GM23338 (cell line): ENCODE measurements around the gene TMEM151B. TPM values are rescaled to one million over a fixed set of nuclear protein-coding genes. Genes with fewer than 3 reads are reported as not detected.

ENCODE experiments used
- ATAC-seq: fragments of 200-7000 bp; cut with Tn5 transposase; 3 replicates; pipeline ENCODE4 v1.9.1; 2020
- DNase-seq: peaks from one replicate; pipeline ENCODE4 v3.0.0-alpha.2; 2015; ENCODE audit warnings: low spot score
- H2AFZ ChIP-seq: fragments of 200-600 bp; sonication (generic); 2 replicates; pipeline ENCODE4 v1.8.0; 2016; ENCODE audit warnings: antibody characterized with exemption, mild to moderate bottlenecking, moderate library complexity
- H3F3A ChIP-seq: fragments of 200-600 bp; sonication (generic); replicated peaks from 2 replicates; pipeline ENCODE4 v1.8.0; 2017; ENCODE audit warnings: antibody characterized with exemption, mixed run types, low read depth
- H3K27ac ChIP-seq: fragments of 200-600 bp; sonication (generic); 2 replicates; pipeline ENCODE4 v1.6.1; 2016; ENCODE audit warnings: low read depth
- H3K27me3 ChIP-seq: fragments of 200-600 bp; sonication (generic); 2 replicates; pipeline ENCODE4 v1.8.0; 2016; ENCODE audit warnings: mild to moderate bottlenecking, mixed run types, moderate library complexity; ENCODE audit not compliant: insufficient read depth
- H3K36me3 ChIP-seq: fragments of 200-600 bp; sonication (generic); 2 replicates; pipeline ENCODE4 v1.8.0; 2016; ENCODE audit warnings: mild to moderate bottlenecking; ENCODE audit not compliant: insufficient read depth
- H3K4me1 ChIP-seq: fragments of 200-600 bp; sonication (generic); 2 replicates; pipeline ENCODE4 v1.8.0; 2016; ENCODE audit warnings: mild to moderate bottlenecking, moderate library complexity; ENCODE audit not compliant: insufficient read depth
- H3K4me2 ChIP-seq: fragments of 200-600 bp; sonication (generic); 2 replicates; pipeline ENCODE4 v1.7.1; 2017; ENCODE audit warnings: mixed run types
- H3K4me3 ChIP-seq: fragments of 200-600 bp; sonication (generic); 2 replicates; pipeline ENCODE4 v1.6.1; 2016; ENCODE audit warnings: mixed run types
- H3K79me2 ChIP-seq: fragments of 200-600 bp; sonication (generic); replicated peaks from 2 replicates; pipeline ENCODE4 v1.8.0; 2017; ENCODE audit warnings: mild to moderate bottlenecking; ENCODE audit not compliant: insufficient read depth
- H3K9me2 ChIP-seq: fragments of 200-600 bp; sonication (generic); 2 replicates; pipeline ENCODE4 v1.8.0; 2017; ENCODE audit not compliant: insufficient read depth
- H4K20me1 ChIP-seq: fragments of 200-600 bp; sonication (generic); replicated peaks from 2 replicates; pipeline ENCODE4 v1.8.0; 2017; ENCODE audit warnings: mild to moderate bottlenecking; ENCODE audit not compliant: insufficient read depth
- H3K27ac Mint-ChIP-seq: 2 replicates; pipeline ENCODE4 v1.8.0; 2020; ENCODE audit warnings: inconsistent platforms, mild to moderate bottlenecking, moderate library complexity, mixed read lengths
- H3K27me3 Mint-ChIP-seq: 3 replicates; pipeline ENCODE4 v1.8.0; 2022; ENCODE audit warnings: low read depth, mild to moderate bottlenecking, moderate library complexity, mixed read lengths, inconsistent platforms; ENCODE audit not compliant: insufficient read depth, poor library complexity
- H3K36me3 Mint-ChIP-seq: 3 replicates; pipeline ENCODE4 v1.8.0; 2021; ENCODE audit warnings: low read depth, mild to moderate bottlenecking, inconsistent platforms, moderate library complexity, mixed read lengths
- H3K4me1 Mint-ChIP-seq: 3 replicates; pipeline ENCODE4 v1.8.0; 2020; ENCODE audit warnings: mild to moderate bottlenecking, inconsistent platforms, mixed read lengths
- H3K4me3 Mint-ChIP-seq: 3 replicates; pipeline ENCODE4 v1.8.0; 2021; ENCODE audit warnings: moderate library complexity, mild to moderate bottlenecking, inconsistent platforms, mixed read lengths
- H3K9me3 Mint-ChIP-seq: 3 replicates; pipeline ENCODE4 v1.8.0; 2020; ENCODE audit warnings: moderate library complexity, mild to moderate bottlenecking, inconsistent platforms, mixed read lengths
- CREB1 ChIP-seq: fragments of 250-450 bp; sonication (Bioruptor Pico); IDR thresholded peaks from 2 replicates; pipeline ENCODE4 v1.5.0; 2020; ENCODE audit warnings: low read depth, mild to moderate bottlenecking, moderate library complexity
- EZH2phosphoT487 ChIP-seq: fragments of 200-600 bp; sonication (generic); IDR thresholded peaks from one replicate; pipeline ENCODE4 v1.8.1; 2018; ENCODE audit warnings: antibody characterized with exemption; ENCODE audit not compliant: unreplicated experiment
- NANOG ChIP-seq: IDR thresholded peaks from 2 replicates; pipeline ENCODE4 v1.6.1; 2016; ENCODE audit warnings: antibody characterized with exemption, borderline replicate concordance
- POLR2AphosphoS5 ChIP-seq: IDR thresholded peaks from 2 replicates; pipeline ENCODE4 v1.6.1; 2016; ENCODE audit warnings: antibody characterized with exemption, low read depth
- ZNF114 ChIP-seq: fragments of 250-450 bp; sonication (Bioruptor Pico); IDR thresholded peaks from 2 replicates; pipeline ENCODE4 v1.5.0; 2020; ENCODE audit warnings: mild to moderate bottlenecking, moderate library complexity
- ZNF331 ChIP-seq: fragments of 250-450 bp; sonication (Bioruptor Pico); IDR thresholded peaks from 2 replicates; pipeline ENCODE4 v1.5.0; 2020; ENCODE audit warnings: low read depth, mild to moderate bottlenecking, moderate library complexity
- polyA plus RNA-seq: library from polyadenylated mRNA; unstranded; fragments of >200 nt; fragmentation: Nextera tagmentation; extraction: Ambion mirVana; gene quantifications from 2 replicates; pipeline ENCODE4 v1.2.1, GENCODE V29; 2016
- total RNA-seq: library from RNA; depleted of rRNA; stranded (reverse); fragments of >200 nt; shearing (Covaris generic); gene quantifications from 2 replicates; pipeline ENCODE4 v1.2.3, GENCODE V29; 2014
- TF ChIP-seq, protein P1 (sequence below), 2 experiments: fragments of 200-600 bp in 1 of 2; sonication (generic) in 1 of 2; conservative IDR thresholded peaks; 2 replicates each; pipeline versions ENCODE4 v1.5.1 to v1.6.1; 2016 to 2017; ENCODE audit warnings: antibody characterized with exemption in 2 of 2, low read depth in 2 of 2, mild to moderate bottlenecking in 2 of 2, moderate library complexity in 1 of 2
- TF ChIP-seq, protein P2 (sequence below): IDR thresholded peaks from 2 replicates; pipeline ENCODE4 v1.6.1; 2016; ENCODE audit warnings: antibody characterized with exemption

Gene TMEM151B
- total and polyA plus RNA-seq, 2 experiments from 2014 or later: 0.91 to 14.6 TPM

DNA sequence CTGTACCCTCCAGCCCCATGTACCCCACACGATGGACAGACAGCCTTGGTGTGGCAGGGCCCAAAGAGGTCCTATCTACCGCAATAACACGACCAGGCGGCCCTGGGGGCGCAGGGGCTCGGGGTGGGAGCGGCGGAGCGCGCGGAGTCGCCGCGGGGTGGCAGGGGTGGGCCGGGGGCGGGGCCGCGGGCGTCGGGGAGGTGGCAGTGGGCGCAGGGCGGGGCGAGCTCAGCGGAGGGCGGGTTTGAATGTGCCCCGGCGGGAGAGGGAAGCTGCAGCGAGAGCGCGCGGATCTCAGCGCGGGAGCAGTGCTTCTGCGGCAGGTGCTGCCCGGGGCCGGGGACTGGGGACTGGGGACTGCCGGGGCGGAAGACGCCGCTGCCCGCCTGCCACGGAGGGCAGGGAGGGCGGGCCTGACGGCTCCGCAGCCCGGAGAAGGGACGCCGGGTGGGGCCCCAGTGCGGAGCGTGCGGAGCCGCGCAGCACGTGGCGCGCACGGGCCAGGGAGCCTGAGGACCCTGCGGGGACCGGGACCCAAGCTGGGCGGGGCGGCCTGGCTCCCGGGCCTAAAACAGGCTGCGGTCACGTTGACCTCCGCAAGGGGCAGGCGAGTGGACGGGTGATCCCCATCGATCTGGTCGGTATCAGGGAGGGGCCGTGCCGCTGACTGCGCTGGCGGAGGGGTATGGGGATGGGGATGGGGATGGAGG is 46.8 kb upstream of the TMEM151B start, which contains the start of gene SLC29A1:
SLC29A1 (plus strand) TSS at position 277 of the 710 bp plus-strand sequence. CDS start 3,719 bp downstream, outside the sequence.
- H3K27me3 ChIP-seq: no peaks in the 10 kb centered on the region
- peak within 1 kb of the TSS; percentile 98 for H3K4me2 ChIP-seq
- H3F3A ChIP-seq: peaks cover 32% of the 10 kb centered on the region
- no peaks in the 10 kb centered on the region for H3K9me2 ChIP-seq
- Mint-ChIP-seq H3K4me3 (peak within 1 kb of the TSS; percentile 94), H3K27ac (peak within 1 kb of the TSS; percentile 78), H3K27me3 (peaks cover 36% of the 10 kb centered on the region), H3K9me3 (no peaks in the 10 kb centered on the region), H3K36me3 (peaks cover 24% of the 10 kb centered on the region; the same call in 2 of the 3 replicates), H3K4me1 (peaks cover 71% of the 10 kb centered on the region)
- DNase-seq (peak; percentile 92), ATAC-seq (peak; percentile 38)
- no peaks in the 10 kb centered on the region for H3K36me3 ChIP-seq
- H2AFZ ChIP-seq: peak within 1 kb of the TSS; percentile 76; the same call in 1 of the 2 replicates
- H3K79me2 ChIP-seq: peaks cover 47% of the 10 kb centered on the region
- H3K4me1 ChIP-seq: peaks cover 50% of the 10 kb centered on the region
- H3K4me3 ChIP-seq: peak within 1 kb of the TSS; percentile 84
- TF ChIP-seq POLR2AphosphoS5: peak; percentile 96
- no peak for TF ChIP-seq EZH2phosphoT487
- no peak for TF ChIP-seq ZNF114 (CRISPR knock-in tag)
- TF ChIP-seq, protein P1, sequence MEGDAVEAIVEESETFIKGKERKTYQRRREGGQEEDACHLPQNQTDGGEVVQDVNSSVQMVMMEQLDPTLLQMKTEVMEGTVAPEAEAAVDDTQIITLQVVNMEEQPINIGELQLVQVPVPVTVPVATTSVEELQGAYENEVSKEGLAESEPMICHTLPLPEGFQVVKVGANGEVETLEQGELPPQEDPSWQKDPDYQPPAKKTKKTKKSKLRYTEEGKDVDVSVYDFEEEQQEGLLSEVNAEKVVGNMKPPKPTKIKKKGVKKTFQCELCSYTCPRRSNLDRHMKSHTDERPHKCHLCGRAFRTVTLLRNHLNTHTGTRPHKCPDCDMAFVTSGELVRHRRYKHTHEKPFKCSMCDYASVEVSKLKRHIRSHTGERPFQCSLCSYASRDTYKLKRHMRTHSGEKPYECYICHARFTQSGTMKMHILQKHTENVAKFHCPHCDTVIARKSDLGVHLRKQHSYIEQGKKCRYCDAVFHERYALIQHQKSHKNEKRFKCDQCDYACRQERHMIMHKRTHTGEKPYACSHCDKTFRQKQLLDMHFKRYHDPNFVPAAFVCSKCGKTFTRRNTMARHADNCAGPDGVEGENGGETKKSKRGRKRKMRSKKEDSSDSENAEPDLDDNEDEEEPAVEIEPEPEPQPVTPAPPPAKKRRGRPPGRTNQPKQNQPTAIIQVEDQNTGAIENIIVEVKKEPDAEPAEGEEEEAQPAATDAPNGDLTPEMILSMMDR (conservative IDR thresholded peaks at IDR 0.05; ENCODE audit: low read depth in 2 of 2): peak; percentile 6 to 33; a peak in 1 of 4 replicates
- no peak for TF ChIP-seq ZNF331 (CRISPR knock-in tag)
- peak within 1 kb of the TSS; percentile 78 for H3K27ac ChIP-seq
- H4K20me1 ChIP-seq: peaks cover 32% of the 10 kb centered on the region

DNA sequence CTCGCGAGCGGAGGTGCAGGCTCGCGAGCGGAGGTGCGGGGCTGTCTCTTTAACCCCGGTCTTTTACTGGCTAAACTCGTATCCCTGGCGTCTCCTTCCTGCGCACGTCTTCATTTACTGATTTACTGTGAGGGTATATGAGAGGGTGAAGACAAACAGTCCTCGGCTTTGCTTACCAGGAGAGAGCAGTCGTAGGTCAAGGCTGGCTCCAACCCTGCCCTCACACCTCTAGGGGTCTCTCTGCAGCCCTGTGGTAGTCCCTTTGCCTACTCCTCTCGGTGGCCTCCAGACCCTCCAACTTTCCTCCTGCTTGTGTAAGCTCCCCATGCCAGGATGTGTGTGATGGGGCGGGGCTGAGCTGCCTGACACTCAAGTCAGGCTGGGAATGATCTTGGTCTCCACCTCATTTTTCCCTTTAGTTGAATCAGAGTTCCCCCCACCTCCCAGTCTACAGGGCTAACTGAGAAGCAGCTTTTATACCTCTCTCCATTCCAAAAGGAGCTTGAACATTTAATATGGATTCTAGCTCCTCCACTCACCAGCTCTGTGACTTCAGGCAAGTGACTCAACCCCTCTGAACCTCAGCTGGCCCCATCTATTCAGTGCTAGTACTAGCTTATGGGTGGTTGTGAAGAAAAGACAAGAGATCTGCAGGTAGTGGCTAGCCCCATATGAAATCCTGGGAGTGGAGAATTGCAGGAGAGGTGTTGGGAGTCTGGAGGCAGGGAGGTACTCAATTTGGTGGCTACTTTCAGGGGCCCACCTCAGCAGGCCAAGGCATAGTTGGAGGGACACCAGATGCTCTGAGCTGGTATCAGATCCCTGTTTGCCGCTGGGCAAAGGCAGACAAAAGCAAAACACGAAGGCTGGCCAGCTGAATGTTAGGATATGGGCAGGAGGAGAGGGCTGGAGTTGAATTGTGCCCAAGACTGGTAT is 46.0 kb upstream of the TMEM151B start:
- ATAC-seq (peak; percentile 10), DNase-seq (no peak)
- no peak for TF ChIP-seq NANOG
- TF ChIP-seq, protein P2, sequence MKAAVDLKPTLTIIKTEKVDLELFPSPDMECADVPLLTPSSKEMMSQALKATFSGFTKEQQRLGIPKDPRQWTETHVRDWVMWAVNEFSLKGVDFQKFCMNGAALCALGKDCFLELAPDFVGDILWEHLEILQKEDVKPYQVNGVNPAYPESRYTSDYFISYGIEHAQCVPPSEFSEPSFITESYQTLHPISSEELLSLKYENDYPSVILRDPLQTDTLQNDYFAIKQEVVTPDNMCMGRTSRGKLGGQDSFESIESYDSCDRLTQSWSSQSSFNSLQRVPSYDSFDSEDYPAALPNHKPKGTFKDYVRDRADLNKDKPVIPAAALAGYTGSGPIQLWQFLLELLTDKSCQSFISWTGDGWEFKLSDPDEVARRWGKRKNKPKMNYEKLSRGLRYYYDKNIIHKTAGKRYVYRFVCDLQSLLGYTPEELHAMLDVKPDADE: no peak
- TF ChIP-seq, protein P1 (conservative IDR thresholded peaks at IDR 0.05; ENCODE audit: low read depth in 2 of 2): peak; percentile 6 to 55; a peak in 2 of 4 replicates
- TF ChIP-seq CREB1: no peak
- Histone ChIP-seq H3K4me2 (peak overlapping the region; percentile 98), H3K9me2 (no peaks in the 10 kb centered on the region), H3K27ac (peak overlapping the region; percentile 78), H2AFZ (no peak overlapping the region), H3K4me3 (peak overlapping the region; percentile 84), H4K20me1 (peaks cover 32% of the 10 kb centered on the region), H3K36me3 (no peaks in the 10 kb centered on the region), H3F3A (peaks cover 24% of the 10 kb centered on the region), H3K79me2 (peaks cover 47% of the 10 kb centered on the region), H3K27me3 (no peaks in the 10 kb centered on the region), H3K4me1 (peaks cover 47% of the 10 kb centered on the region)
- H3K4me1 Mint-ChIP-seq: peaks cover 71% of the 10 kb centered on the region
- H3K27ac Mint-ChIP-seq: peak overlapping the region; percentile 78
- peaks cover 32% of the 10 kb centered on the region for H3K27me3 Mint-ChIP-seq
- H3K9me3 Mint-ChIP-seq: no peaks in the 10 kb centered on the region
- peak overlapping the region; percentile 94 for H3K4me3 Mint-ChIP-seq
- H3K36me3 Mint-ChIP-seq: peaks cover 30% of the 10 kb centered on the region
